Osteocyte (in vitro differentiated cells): Measurements from ENCODE around the gene SH3PXD2B. TPM values are rescaled to one million over a fixed set of nuclear protein-coding genes. Genes with fewer than 3 reads are reported as not detected.

Source experiments
- DNase-seq: peaks from one replicate; pipeline ENCODE4 v3.0.0; 2021; ENCODE audit warnings: mixed read lengths; ENCODE audit not compliant: unreplicated experiment; ENCODE audit errors: extremely low spot score
- H3K27ac Mint-ChIP-seq: one replicate; pipeline ENCODE4 v1.8.0; 2021; ENCODE audit warnings: mild to moderate bottlenecking, mixed read lengths; ENCODE audit not compliant: unreplicated experiment
- H3K27me3 Mint-ChIP-seq: one replicate; pipeline ENCODE4 v1.8.0; 2021; ENCODE audit warnings: mixed read lengths; ENCODE audit not compliant: unreplicated experiment
- H3K36me3 Mint-ChIP-seq: one replicate; pipeline ENCODE4 v1.8.0; 2021; ENCODE audit warnings: mixed read lengths; ENCODE audit not compliant: unreplicated experiment
- H3K4me1 Mint-ChIP-seq: one replicate; pipeline ENCODE4 v1.8.0; 2021; ENCODE audit warnings: mixed read lengths; ENCODE audit not compliant: unreplicated experiment
- H3K4me3 Mint-ChIP-seq: one replicate; pipeline ENCODE4 v1.8.0; 2021; ENCODE audit warnings: mild to moderate bottlenecking, moderate library complexity, mixed read lengths; ENCODE audit not compliant: unreplicated experiment
- H3K9me3 Mint-ChIP-seq: one replicate; pipeline ENCODE4 v1.8.0; 2021; ENCODE audit warnings: mixed read lengths; ENCODE audit not compliant: unreplicated experiment
- total RNA-seq: library from RNA; stranded (reverse); gene quantifications from 2 replicates; pipeline ENCODE4 v1.2.1, GENCODE V29; 2021
- TF ChIP-seq, protein P1 (sequence below): fragments of 200-600 bp; sonication (generic); IDR thresholded peaks from 2 replicates; pipeline ENCODE4 v1.5.0; 2021; ENCODE audit warnings: antibody characterized with exemption, mild to moderate bottlenecking, moderate library complexity

SH3PXD2B gene
- total RNA-seq, 1 donor from 2014 or later: 114 TPM

DNA sequence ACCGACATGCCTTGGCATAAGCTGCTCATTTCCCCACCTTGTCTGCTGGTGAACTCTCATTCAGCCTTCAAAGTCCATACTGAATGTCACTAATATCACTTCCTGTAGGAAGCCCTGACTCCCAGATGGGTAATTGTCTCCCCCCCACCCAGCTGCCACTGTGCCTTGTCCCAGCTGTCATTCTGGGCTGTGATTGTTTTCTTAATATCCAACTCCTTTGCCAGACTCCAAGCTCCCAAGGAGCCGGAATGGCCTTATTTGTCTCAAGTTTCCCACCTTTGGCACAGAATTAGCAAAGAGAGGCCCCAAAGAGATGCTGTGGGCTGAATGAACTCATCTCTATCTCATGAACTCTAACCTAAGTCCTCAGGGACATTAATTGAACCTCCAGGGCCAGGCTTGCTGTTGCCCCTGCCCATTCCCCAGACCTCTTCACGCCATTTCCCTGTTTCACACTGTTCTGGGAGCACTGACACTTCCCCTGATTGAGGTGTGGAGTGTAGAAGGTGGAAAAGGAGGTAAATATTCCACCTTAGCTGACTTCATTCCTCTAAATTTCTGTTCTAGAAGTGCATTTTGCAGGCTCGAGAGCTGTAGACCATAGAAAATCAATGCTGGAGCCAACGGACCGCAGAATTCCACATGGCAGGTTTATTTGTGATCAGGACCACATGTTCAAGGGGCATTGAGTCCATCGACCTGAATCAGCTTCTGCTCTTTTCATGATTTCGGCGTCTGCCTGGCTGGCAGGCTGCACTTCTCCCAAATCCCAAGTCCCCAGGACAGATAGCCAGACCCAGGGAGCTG, 4.9 kb upstream of the SH3PXD2B start:
- DNase-seq: no peak
- peaks cover 8% of the 10 kb centered on the region for H3K9me3 Mint-ChIP-seq
- H3K4me3 Mint-ChIP-seq: no peak overlapping the region
- peaks cover 22% of the 10 kb centered on the region for H3K4me1 Mint-ChIP-seq
- peaks cover 3% of the 10 kb centered on the region for H3K36me3 Mint-ChIP-seq
- TF ChIP-seq, protein P1, sequence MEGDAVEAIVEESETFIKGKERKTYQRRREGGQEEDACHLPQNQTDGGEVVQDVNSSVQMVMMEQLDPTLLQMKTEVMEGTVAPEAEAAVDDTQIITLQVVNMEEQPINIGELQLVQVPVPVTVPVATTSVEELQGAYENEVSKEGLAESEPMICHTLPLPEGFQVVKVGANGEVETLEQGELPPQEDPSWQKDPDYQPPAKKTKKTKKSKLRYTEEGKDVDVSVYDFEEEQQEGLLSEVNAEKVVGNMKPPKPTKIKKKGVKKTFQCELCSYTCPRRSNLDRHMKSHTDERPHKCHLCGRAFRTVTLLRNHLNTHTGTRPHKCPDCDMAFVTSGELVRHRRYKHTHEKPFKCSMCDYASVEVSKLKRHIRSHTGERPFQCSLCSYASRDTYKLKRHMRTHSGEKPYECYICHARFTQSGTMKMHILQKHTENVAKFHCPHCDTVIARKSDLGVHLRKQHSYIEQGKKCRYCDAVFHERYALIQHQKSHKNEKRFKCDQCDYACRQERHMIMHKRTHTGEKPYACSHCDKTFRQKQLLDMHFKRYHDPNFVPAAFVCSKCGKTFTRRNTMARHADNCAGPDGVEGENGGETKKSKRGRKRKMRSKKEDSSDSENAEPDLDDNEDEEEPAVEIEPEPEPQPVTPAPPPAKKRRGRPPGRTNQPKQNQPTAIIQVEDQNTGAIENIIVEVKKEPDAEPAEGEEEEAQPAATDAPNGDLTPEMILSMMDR: no peak
- H3K27ac Mint-ChIP-seq: no peak overlapping the region
- no peaks in the 10 kb centered on the region for H3K27me3 Mint-ChIP-seq

DNA sequence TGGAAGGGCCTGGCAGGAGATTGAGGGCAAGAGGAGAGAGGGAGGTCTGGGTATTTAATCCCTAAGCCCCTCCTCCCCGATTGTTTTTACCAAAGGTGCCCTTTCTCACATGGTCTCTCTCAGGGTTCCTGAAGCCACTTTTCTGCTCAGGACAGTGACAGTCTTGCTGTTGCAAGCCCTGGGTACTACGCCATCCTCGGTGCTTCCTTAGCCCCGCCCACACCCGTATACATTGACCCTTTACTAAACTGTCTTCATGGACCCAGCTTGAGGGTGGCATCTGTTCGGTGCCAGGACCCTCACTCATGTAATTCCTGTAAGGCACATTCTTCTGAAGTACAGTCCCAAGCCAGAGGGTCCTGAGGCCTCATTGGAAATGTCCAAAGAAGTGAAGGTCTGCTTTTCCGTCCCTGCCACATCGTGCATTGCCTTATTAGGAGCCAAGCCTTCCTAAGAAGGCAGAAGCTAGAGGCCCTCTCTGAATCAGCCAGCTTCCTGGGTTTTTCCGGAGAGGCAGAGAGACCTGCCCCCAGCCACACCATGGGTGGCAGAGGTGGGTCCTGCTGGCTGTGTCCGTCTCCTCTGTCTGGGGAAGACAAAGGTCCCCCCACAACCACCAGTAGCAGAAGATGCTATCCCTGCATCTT, 1.9 kb upstream of the SH3PXD2B start:
- no peaks in the 10 kb centered on the region for H3K27me3 Mint-ChIP-seq
- TF ChIP-seq, protein P1: no peak
- no peak for DNase-seq
- peak overlapping the region; percentile 64 for H3K27ac Mint-ChIP-seq
- H3K4me3 Mint-ChIP-seq: no peak overlapping the region
- no peaks in the 10 kb centered on the region for H3K9me3 Mint-ChIP-seq
- peaks cover 3% of the 10 kb centered on the region for H3K36me3 Mint-ChIP-seq
- peaks cover 38% of the 10 kb centered on the region for H3K4me1 Mint-ChIP-seq

- H3K4me1 Mint-ChIP-seq: peaks cover 40% of the 10 kb centered on the region
- no peaks in the 10 kb centered on the region for H3K9me3 Mint-ChIP-seq
- TF ChIP-seq, protein P1: no peak
- H3K4me3 Mint-ChIP-seq: peak overlapping the region; percentile 40
- peak overlapping the region; percentile 64 for H3K27ac Mint-ChIP-seq
- no peaks in the 10 kb centered on the region for H3K27me3 Mint-ChIP-seq
- DNase-seq: no peak
- H3K36me3 Mint-ChIP-seq: peaks cover 7% of the 10 kb centered on the region
Measured at GRCh38 chr5:172455511-172456061, 1.3 kb upstream of the SH3PXD2B start.

- Mint-ChIP-seq H3K4me1 (peaks cover 44% of the 10 kb centered on the region), H3K36me3 (peaks cover 7% of the 10 kb centered on the region), H3K27me3 (no peaks in the 10 kb centered on the region), H3K9me3 (no peaks in the 10 kb centered on the region), H3K4me3 (peak overlapping the region; percentile 76), H3K27ac (peak overlapping the region; percentile 88)
- TF ChIP-seq, protein P1: no peak
- DNase-seq: no peak
Measured at GRCh38 chr5:172455087-172455381, 709 bp upstream of the SH3PXD2B start.

- DNase-seq: no peak
Measured at GRCh38 chr5:172453986-172454357, 353 bp downstream of the SH3PXD2B start.

More at GRCh38 chr5:172453986-172454357, 353 bp downstream of the SH3PXD2B start:
- Mint-ChIP-seq H3K4me1 (peaks cover 54% of the 10 kb centered on the region), H3K4me3 (peak overlapping the region; percentile 83), H3K27me3 (no peaks in the 10 kb centered on the region), H3K9me3 (no peaks in the 10 kb centered on the region), H3K27ac (peak overlapping the region; percentile 88), H3K36me3 (peaks cover 12% of the 10 kb centered on the region)
- TF ChIP-seq, protein P1: no peak
